Activated B cell treated with CpG ODN at 0.5 μM for 24 hours (primary cell): Measurements from ENCODE around the gene CST11. TPM values are rescaled to one million over a fixed set of nuclear protein-coding genes. Genes with fewer than 3 reads are reported as not detected.

Experiments used
- ATAC-seq: fragments of 200-7000 bp; cut with Tn5 transposase; one replicate; pipeline ENCODE4 v1.10.0; 2021; ENCODE audit warnings: low read depth, mild to moderate bottlenecking, moderate library complexity
- CTCF ChIA-PET: fragments of 350-600 bp; sonication (Branson Sonifier 250); formaldehyde crosslinking; loops from one replicate; lab custom pipeline; 2021; ENCODE audit warnings: antibody characterized with exemption; lab: Charles Lee
- POLR2A ChIA-PET: fragments of 350-600 bp; sonication (Branson Sonifier 250); formaldehyde crosslinking; loops from one replicate; lab custom pipeline; 2021; ENCODE audit warnings: antibody characterized with exemption; lab: Charles Lee
- DNase-seq: peaks from one replicate; pipeline ENCODE4 v3.0.0; 2022
- H3K27ac Mint-ChIP-seq: one replicate; pipeline ENCODE4 v1.8.0; 2020; ENCODE audit warnings: mixed read lengths
- H3K27me3 Mint-ChIP-seq: one replicate; pipeline ENCODE4 v1.8.0; 2021; ENCODE audit warnings: mixed read lengths
- H3K36me3 Mint-ChIP-seq: one replicate; pipeline ENCODE4 v1.8.0; 2021; ENCODE audit warnings: low read depth, mixed read lengths
- H3K4me1 Mint-ChIP-seq: one replicate; pipeline ENCODE4 v1.8.0; 2021; ENCODE audit warnings: mixed read lengths
- H3K4me3 Mint-ChIP-seq: one replicate; pipeline ENCODE4 v1.8.0; 2020; ENCODE audit warnings: mild to moderate bottlenecking, mixed read lengths
- H3K9me3 Mint-ChIP-seq: one replicate; pipeline ENCODE4 v1.8.0; 2020; ENCODE audit warnings: mixed read lengths
- CTCF ChIP-seq: fragments of 200-600 bp; IDR thresholded peaks from one replicate; pipeline ENCODE4 v1.8.0; 2022; ENCODE audit warnings: antibody characterized with exemption, mild to moderate bottlenecking
- intact Hi-C: fragments of 100-400 bp; cut with micrococcal nuclease; formaldehyde crosslinking; loops from one replicate; pipeline ENCODE4 v1.15.1; 2024
- total RNA-seq: library from RNA; stranded (reverse); gene quantifications from 2 replicates; pipeline ENCODE4 v1.2.3, GENCODE V29; 2022

The CST11 gene
- total RNA-seq, 1 donor from 2014 or later = not detected

DNA sequence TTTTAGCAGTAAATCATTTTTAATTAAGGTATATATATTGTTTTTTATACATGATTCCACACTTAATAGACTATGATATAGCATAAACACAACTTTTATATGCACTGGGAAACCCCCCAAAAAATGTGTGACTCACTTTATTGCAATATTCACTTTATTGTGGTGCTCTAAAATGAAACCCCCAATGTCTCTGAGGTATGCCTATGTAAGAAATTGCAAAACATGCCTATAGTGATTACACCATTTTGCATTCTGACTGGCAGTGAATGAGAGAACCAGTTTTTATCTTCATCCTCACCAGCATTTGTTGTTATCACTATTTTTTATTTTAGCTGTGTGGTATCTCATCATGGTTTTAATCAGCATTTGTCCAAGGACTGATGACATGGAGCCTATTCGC, 8.5 kb upstream of the CST11 start:
- Mint-ChIP-seq H3K4me1 (no peaks in the 10 kb centered on the region), H3K27ac (no peak overlapping the region), H3K9me3 (peaks cover 7% of the 10 kb centered on the region), H3K4me3 (no peak overlapping the region), H3K27me3 (peaks cover 20% of the 10 kb centered on the region), H3K36me3 (no peaks in the 10 kb centered on the region)
- no peak for ATAC-seq
- ChIA-PET CTCF (no interaction called here), POLR2A (no interaction called here)
- TF ChIP-seq CTCF = no peak
- DNase-seq = no peak
- intact Hi-C loops = no loop called here

GRCh38 chr20:23459461-23460150, 6.9 kb upstream of the CST11 start:
- no peak for DNase-seq
- no peak for ATAC-seq
- CTCF ChIA-PET = no interaction called here
- peaks cover 2% of the 10 kb centered on the region for H3K9me3 Mint-ChIP-seq
- no peak overlapping the region for H3K4me3 Mint-ChIP-seq
- no peaks in the 10 kb centered on the region for H3K36me3 Mint-ChIP-seq
- H3K27me3 Mint-ChIP-seq = peaks cover 19% of the 10 kb centered on the region
- TF ChIP-seq CTCF = no peak
- H3K4me1 Mint-ChIP-seq = no peaks in the 10 kb centered on the region
- intact Hi-C loops = no loop called here
- POLR2A ChIA-PET = no interaction called here
- no peak overlapping the region for H3K27ac Mint-ChIP-seq

GRCh38 chr20:23456873-23457272, 4.2 kb upstream of the CST11 start:
- DNase-seq (no peak), ATAC-seq (no peak)
- Mint-ChIP-seq H3K9me3 (no peaks in the 10 kb centered on the region), H3K27me3 (peaks cover 9% of the 10 kb centered on the region), H3K4me3 (no peak overlapping the region), H3K36me3 (no peaks in the 10 kb centered on the region), H3K27ac (no peak overlapping the region), H3K4me1 (no peaks in the 10 kb centered on the region)
- TF ChIP-seq CTCF = no peak
- intact Hi-C loops = no loop called here
- CTCF ChIA-PET = no interaction called here
- POLR2A ChIA-PET = no interaction called here

- no peak for DNase-seq
- POLR2A ChIA-PET = no interaction called here
- ATAC-seq = no peak
- Mint-ChIP-seq H3K9me3 (no peaks in the 10 kb centered on the region), H3K36me3 (no peaks in the 10 kb centered on the region), H3K27me3 (peaks cover 8% of the 10 kb centered on the region), H3K4me1 (no peaks in the 10 kb centered on the region), H3K4me3 (no peak overlapping the region), H3K27ac (no peak overlapping the region)
- no peak for TF ChIP-seq CTCF
- CTCF ChIA-PET = no interaction called here
- intact Hi-C loops = no loop called here
Observed at GRCh38 chr20:23456409-23456808, 3.7 kb upstream of the CST11 start.

GRCh38 chr20:23455639-23456038, 3.0 kb upstream of the CST11 start:
- POLR2A ChIA-PET = no interaction called here
- H3K4me3 Mint-ChIP-seq = no peak overlapping the region

More at GRCh38 chr20:23455639-23456038, 3.0 kb upstream of the CST11 start:
- no peaks in the 10 kb centered on the region for H3K36me3 Mint-ChIP-seq
- H3K27me3 Mint-ChIP-seq = peaks cover 8% of the 10 kb centered on the region
- ATAC-seq (no peak), DNase-seq (no peak)
- TF ChIP-seq CTCF = no peak
- H3K4me1 Mint-ChIP-seq = no peaks in the 10 kb centered on the region
- CTCF ChIA-PET = no interaction called here
- no peak overlapping the region for H3K27ac Mint-ChIP-seq
- no peaks in the 10 kb centered on the region for H3K9me3 Mint-ChIP-seq
- intact Hi-C loops = no loop called here
